HG02588 (cell line): Measurements from ENCODE around the gene CNTNAP1.
A peak's percentile ranks its signal among the peaks of the same experiment; 100 is the strongest.
"Not testable (repeated sequence)": the region's sequence is repeated elsewhere in the genome, so short reads cannot be mapped to it uniquely, and the experiment has no call there.

Experiments used
- ATAC-seq: cut with Tn5 transposase; IDR thresholded peaks from one replicate; pipeline ENCODE4 v1.9.1; 2021; ENCODE audit warnings: mild to moderate bottlenecking, moderate library complexity; ENCODE audit not compliant: unreplicated experiment

CNTNAP1 gene

DNA sequence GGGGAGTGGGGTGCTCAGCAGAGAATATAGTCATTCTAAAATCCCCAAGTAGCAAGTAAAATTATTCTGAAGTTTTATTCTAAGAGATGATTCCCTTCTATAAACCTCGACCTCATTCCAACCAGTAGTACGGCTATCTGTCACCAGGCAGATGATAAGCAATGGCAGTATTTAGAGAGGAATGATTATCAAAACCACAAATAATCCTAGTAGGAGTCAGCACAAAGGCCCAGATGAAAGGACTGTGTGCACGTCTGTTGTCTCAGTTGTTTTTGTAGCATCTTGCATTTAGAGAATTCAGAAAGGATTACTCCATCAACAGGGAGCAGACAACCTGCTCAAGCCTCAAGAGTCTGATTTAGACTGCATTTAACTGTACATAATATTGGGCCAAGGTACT lies 41.3 kb downstream of the CNTNAP1 start:
- no peak for ATAC-seq

DNA sequence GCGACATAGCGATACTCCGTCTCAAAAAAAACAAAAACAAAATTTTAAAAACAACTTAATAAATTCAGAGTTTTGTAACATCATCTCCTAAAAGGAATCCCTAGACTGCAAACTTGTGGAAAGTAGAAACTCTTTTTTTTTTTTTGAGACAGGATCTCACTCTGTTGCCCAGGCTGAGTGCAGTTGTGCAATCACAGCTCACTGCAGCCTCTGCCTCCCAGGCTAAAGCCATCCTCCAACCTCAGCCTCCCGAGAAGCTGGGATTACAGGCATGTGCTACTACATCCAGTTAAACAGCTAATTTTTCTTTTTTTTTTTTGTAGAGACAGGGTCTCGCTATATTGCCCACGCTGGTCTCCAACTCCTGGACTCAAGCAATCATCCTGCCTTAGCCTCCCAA lies 42.8 kb downstream of the CNTNAP1 start:
- ATAC-seq, result no peak

DNA sequence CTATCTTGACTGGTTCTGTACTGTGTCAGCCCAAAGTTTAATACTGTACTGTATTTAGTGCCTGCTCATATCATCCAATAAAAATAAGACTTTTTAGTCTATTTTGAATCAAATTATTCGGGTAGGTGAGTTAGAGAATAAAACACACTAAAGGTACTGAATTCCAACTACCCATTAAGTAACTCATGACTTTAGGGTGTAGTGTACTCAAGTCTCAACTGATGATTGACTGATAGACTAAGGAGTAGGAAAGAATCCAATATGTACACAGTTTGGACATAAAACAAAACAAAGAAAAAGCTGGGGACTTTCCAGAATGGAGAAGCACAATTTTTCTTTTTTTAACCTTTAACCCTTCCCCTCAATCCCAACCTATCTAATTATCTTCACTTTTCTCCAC lies 58.4 kb downstream of the CNTNAP1 start:
- ATAC-seq, result no peak

DNA sequence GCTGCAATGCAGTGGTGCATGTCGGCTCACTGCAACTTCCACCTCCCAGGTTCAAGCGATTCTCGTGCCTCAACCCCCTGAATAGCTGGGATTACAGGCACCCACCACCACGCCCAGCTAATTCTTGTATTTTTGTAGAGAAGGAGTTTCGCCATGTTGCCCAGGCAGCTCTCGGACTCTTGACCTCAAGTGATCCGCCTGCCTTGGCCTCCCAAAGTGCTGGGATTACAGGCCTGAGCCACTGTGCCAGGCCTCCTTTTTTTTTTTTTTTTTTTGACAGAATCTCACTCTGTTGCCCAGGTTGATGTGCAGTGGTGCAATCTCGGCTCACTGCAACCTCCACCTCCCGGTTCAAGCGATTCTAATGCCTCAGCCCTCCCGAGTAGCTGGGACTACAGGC lies 60.6 kb downstream of the CNTNAP1 start:
- not testable (repeated sequence) for ATAC-seq

DNA sequence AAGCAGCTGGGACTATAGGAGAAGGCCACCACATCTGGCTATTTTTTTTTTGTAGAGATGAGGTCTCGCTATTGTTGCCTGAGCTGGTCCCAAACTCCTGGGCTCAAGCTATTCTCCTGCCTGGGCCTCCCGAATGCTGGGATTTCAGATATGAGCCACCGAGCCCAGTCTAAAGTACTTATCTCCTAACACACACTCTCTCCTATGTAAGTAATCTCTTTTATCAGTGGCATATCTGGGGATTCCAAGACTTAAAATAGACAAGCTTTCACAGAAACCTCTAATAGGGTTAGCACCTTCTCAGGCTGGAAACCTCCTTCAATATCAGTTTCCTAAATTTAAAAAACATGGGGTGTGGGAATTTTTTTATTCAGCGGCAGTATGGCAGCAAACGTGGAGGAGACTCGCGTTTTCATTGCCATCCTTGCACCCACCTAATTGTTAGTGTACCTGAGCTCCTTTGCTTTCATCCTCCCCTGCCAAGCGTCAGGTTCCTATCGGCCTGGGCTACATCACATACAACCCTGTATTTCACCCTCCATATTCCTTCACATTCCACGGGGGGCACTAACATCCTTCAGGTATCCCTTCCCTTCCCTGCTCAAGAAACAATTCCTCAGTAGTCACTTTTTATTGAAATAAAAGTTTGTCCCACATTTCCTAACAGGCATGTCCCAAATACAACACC lies 61.4 kb downstream of the CNTNAP1 start:
- no peak for ATAC-seq

DNA sequence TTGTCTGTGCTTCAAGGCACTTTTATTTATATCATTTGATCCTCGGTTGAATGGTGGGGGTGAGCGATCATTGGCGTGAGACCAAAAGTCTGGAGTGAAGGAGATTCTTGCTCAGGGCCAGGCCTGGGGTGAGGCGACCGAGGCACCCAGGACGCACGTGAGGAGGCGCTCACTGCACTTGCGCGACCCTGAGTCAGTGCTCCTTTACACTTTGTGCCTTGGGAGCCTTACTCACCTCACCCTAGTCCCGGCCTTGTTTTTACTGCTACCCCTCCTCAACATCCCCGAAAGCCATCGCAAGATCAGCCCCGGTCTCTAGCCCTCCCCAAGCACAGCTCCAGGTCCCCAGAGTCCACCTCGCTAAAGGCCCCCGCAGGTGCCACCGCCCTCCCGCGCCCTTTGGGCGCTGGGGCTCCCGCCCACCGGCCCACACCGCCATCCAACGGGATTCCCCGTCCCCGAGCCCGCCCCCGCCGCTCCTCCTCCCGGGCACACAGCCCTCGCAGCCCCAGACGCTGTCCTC lies 62.0 kb downstream of the CNTNAP1 start:
- ATAC-seq, result peak; percentile 64

DNA sequence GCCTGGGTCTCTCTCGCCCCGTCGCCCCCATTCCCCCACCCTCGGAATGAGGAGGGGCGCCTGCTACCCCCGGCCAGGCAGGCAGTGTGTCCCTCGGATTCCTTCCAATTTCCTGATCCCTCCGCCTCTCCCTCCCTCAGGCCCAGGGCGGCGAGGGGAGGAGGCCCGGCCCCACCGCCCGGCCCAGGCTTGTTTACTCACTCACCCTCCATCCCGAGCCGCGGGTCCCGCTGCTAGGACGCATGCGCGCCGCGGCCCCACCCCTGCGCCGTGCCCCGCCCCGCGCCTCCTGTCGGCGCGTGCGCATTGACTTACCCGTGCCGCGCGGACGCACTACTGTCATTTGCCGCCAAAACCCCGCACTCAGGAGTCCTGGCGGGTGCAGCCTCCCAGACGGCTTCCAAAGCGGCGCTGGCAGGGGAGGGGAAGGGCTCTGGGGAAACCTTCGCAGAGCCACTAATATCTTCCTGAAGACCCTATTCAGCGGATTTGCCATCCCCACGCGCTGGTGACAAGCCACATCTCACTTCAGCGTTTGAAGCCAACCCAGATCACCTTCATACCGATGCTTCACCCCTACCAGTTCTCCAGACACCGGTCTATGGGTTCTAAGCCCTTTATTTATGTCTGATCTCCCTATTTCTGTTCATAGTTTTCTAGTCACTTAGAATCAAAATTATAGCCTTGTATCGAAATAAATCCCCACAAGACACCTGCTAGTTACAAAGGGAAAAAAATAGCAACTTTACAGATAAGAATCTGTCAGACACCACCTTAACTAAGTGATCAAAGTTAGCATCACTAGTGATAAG lies 62.7 kb downstream of the CNTNAP1 start, which contains the start of gene EZH1:
EZH1 (minus strand) TSS at position 235 of the 812 bp plus-strand sequence. CDS start 16,099 bp downstream, outside the sequence.
- ATAC-seq, result peak; percentile 77

DNA sequence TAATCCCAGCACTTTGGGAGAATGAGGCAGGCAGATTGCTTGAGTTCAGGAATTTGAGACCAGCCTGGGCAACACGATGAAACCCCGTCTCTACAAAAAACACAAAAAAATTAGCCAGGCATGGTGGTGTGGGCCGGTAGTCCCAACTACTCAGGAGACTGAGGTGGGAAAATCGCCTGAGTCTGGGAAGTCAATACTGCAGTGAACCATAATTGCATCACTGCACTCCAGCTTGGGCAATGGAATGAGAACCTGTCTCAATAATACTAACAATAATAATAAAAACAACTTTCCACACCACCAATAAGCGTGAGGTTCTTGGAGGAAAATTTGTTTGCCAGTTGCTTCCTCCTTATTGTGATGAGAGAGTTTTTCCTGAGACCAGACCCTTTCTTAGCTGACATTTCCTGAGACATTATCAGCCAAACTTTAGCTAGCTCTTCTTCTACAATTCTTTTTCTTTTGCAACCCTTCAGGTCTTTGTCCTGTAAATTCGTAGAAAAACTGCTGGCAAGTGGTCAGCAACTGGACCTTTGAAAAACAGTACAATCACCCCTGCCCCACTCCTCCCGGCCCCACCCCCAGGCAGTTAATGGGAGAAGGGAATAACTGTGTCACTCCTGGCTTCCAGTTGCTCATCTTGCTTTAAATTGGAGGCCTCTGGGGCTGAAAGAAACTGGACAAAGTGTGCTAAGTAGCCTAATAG lies 66.0 kb downstream of the CNTNAP1 start:
- no peak for ATAC-seq

DNA sequence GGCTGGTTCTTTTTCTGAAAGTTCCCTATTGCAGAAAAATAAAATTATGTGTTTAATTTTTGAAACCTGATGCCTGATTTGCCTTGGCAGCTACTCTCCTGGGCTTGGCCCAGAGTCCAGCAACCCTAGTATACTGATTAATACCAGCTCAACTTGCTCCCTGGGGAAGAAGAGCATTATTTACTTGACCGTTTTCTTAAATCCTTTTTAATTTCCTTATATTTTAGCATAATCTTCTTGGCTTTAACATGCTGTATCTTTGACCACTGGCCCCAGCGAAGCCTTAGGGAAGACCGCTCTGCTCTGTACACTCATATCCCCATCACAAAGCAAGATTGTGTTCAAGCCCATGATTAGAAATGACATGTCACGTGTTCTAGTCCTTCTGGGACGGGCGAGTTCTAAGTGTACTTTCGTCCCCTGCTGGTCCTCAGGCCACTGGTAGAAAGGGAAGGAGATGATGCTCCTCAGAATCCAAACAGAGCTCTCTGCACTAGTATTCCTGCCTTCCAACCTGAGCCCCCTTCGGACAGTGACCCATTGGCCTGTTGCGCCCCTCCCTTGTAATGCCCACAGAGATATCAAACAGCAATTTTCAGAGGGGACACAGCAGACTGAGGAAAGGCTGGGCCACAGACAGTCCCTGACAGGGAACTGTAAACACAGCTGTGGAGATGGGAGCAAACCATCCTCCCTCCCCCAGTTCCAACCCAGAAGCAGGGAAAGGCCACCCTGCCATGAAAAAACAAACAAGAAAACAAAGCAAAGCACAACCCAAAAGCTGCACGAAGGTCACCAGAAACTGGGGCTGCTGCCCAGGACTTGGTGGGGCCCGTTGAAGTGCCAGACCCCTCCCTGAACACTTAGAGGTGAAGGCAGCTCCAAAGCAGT lies 66.8 kb downstream of the CNTNAP1 start:
- ATAC-seq, result no peak
